Skin epidermis (tissue), 12 donors: Measurements from ENCODE around the gene PAM16.
"Not testable (repeated sequence)": the region's sequence is repeated elsewhere in the genome, so short reads cannot be mapped to it uniquely, and the experiment has no call there.

Experiments used
- H3K27ac ChIP-seq, 21 experiments: fragments of 200-600 bp; sonication (generic) in 11 of 21; one replicate each; pipeline ENCODE4 v1.5.0; 2020; ENCODE audit warnings: mild to moderate bottlenecking in 3 of 21, inconsistent platforms in 2 of 21, moderate library complexity in 2 of 21
- H3K4me3 ChIP-seq, 7 experiments: fragments of 200-600 bp; sonication (generic) in 2 of 7; one replicate each; pipeline ENCODE4 v1.5.0; 2020; ENCODE audit warnings: inconsistent platforms in 2 of 7, mild to moderate bottlenecking in 2 of 7, moderate library complexity in 1 of 7

PAM16 gene

GRCh38 chr16:4350787-4351659 lies at the start of gene PAM16:
Gene PAM16 (minus strand): TSS chr16:4351321. CDS start chr16:4351234, 87 bp downstream.
- H3K4me3 ChIP-seq: peak within 1 kb of the TSS; percentile 56 to 98 (median 89)
- peak within 1 kb of the TSS; percentile 54 to 96 (median 84) for H3K27ac ChIP-seq

DNA sequence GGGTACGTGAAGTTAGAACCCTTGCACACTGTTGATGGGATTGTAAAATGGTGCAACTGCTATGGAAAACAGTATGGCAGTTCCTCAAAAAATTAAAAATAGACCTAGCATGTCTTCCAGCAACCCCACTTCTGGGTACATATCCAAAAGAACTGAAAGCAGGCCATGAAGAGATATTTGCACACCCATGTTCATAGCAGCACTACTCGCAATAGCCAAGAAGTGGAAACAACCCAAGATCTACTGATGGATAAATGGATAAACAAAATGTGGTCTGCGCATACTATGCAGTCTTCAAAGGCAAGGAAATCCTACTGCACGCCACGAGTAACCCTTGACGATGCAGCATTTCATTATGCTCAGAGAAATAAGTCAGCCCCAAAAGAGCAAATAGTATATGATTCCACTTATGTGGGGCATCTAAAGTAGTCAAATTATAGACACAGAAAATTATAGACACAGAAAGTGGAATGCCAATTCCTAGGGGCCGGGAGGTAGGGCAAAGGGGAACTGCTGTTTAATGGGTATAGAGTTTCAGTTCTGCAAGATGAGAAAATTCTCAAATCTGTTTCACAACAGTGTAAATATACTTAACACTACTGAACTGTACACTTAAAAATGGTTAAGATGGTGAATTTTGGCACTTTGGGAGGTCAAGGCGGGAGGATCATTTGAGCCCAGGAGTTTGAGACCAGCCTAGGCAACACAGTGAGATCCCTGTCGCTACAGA lies 48.0 kb upstream of the PAM16 start:
- H3K4me3 ChIP-seq: no peak overlapping the region
- H3K27ac ChIP-seq: no peak overlapping the region

- no peak overlapping the region for H3K27ac ChIP-seq
- no peak overlapping the region for H3K4me3 ChIP-seq
Observed at GRCh38 chr16:4395055-4395726, 44.1 kb upstream of the PAM16 start.

DNA sequence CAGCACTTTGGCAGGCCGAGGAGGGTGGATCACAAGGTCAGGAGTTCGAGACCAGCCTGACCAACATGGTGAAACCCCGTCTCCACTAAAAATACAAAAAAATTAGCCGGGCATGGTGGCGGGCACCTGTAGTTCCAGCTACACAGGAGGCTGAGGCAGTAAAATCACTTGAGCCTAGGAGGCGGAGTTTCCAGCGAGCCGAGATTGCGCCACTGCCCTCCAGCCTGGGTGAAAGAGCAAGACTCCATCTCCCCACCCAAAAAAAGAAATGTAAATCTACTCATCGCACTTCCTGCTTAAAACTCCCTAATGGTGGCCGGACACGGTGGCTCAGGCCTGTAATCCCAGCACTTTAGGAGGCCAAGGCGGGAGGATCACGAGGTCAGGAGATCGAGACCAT lies 42.7 kb upstream of the PAM16 start:
- H3K27ac ChIP-seq: peak overlapping the region in 5 of 21 experiments; percentile 9 to 81 (median 69)
- H3K4me3 ChIP-seq: not testable (repeated sequence)

GRCh38 chr16:4393240-4393600 lies 42.1 kb upstream of the PAM16 start:
- H3K27ac ChIP-seq: peak overlapping the region in 16 of 21 experiments; percentile 9 to 81 (median 62)
- H3K4me3 ChIP-seq: no peak overlapping the region

DNA sequence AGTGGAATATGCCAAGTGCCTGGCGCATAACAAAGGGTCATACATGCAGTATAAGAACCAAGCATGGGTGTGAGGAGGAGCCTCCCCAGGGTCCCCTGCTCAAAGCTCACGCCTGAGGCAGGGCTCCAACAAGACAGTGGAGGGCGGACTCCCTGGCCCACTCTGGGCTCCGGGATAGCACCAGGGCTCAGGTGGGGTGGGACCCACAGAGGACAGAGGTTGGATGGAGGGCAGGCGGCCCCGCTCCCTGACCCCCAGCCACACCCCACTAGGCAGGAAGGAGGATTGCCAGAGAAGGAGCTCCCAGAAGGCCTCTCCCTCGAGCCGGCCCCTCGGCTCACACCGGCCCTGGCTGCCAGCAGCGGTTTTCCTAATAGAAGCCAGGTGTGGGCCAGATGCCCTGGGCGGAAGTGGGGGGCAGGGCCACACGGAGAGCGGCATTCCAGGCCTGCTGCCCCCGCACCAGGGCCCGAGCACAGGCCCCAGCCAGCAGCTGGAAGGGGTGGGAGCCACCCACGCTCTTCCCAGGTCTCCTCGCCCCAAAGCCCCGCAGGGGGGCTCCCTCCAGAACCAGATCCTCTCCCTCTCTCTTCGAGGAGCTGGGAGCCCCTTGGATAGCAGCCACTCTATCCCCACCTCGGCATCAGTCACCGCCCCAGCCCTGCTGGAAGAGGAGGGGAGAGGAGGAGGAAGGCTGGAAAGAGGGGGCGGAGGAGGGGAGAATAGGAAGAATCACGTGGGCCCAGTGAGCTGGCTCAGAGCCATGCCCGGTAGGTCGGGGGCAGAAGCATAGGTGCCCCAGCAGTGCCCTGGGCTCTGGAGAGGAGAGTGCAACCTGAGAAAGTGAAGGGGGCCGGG lies 41.5 kb upstream of the PAM16 start:
- peak overlapping the region in 18 of 21 experiments; percentile 9 to 81 (median 58) for H3K27ac ChIP-seq

GRCh38 chr16:4391631-4392381 lies 40.7 kb upstream of the PAM16 start:
- Histone ChIP-seq H3K4me3 (no peak overlapping the region), H3K27ac (peak overlapping the region in 16 of 21 experiments; percentile 9 to 81 (median 56))

More for the DNA sequence above, 41.5 kb upstream of the PAM16 start:
- no peak overlapping the region for H3K4me3 ChIP-seq

- Histone ChIP-seq H3K27ac (peak overlapping the region in 1 of 21 experiments; percentile 76), H3K4me3 (no peak overlapping the region)
Observed at GRCh38 chr16:4390266-4391260, 39.4 kb upstream of the PAM16 start.

- Histone ChIP-seq H3K27ac (peak overlapping the region in 11 of 21 experiments; percentile 5 to 79 (median 52)), H3K4me3 (no peak overlapping the region)
Observed at GRCh38 chr16:4389051-4389955, 38.2 kb upstream of the PAM16 start.

DNA sequence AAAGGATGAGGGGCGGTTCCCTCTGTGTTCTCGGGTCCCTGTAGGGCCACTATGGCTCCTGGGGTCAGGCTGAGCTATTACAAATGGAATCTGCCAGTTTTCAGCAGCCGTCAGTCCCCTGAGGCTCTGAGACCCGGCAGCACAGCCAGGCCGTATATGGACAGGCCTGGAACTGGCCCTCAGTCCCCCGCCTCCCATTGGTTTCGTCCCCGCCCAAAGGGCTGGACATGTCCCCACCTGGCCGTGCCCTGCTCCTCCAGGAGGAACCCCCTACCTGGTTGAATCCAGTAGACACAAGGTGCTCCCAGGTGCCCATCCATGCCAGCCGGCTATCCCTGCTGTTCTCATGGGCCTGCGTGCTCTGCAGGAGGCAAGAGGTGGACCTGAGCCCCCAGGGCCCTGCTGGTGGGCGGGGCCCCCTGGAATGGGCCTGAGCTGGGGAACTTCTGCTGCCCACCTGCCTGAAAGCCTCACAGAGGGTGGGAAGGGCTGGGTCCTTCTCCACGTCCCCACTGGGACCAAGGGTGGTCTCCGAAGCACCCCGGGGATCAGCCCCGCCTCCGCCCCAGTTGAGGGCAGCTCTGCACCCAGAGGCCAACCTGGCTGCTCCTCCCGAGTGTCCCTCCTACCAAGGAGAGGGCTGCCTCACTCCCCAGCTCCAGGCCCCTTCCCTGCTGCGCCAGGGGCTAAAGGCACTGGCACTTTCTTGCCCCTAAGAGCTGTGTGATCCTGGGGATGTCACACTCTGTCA lies 37.3 kb upstream of the PAM16 start:
- H3K27ac ChIP-seq: peak overlapping the region in 11 of 21 experiments; percentile 5 to 79 (median 52)
- H3K4me3 ChIP-seq: no peak overlapping the region

GRCh38 chr16:4387781-4388180 lies 36.7 kb upstream of the PAM16 start:
- Histone ChIP-seq H3K4me3 (no peak overlapping the region), H3K27ac (peak overlapping the region in 5 of 21 experiments; percentile 10 to 76 (median 59))

- Histone ChIP-seq H3K4me3 (no peak overlapping the region), H3K27ac (peak overlapping the region in 13 of 21 experiments; percentile 11 to 65 (median 50))
Observed at GRCh38 chr16:4386951-4387565, 35.9 kb upstream of the PAM16 start.

- peak overlapping the region in 14 of 21 experiments; percentile 14 to 65 (median 44) for H3K27ac ChIP-seq
Observed at GRCh38 chr16:4386451-4386805, 35.3 kb upstream of the PAM16 start.

GRCh38 chr16:4385789-4386450 lies 34.8 kb upstream of the PAM16 start:
- no peak overlapping the region for H3K4me3 ChIP-seq
- peak overlapping the region in 14 of 21 experiments; percentile 0 to 65 (median 44) for H3K27ac ChIP-seq

More at GRCh38 chr16:4386451-4386805, 35.3 kb upstream of the PAM16 start:
- H3K4me3 ChIP-seq: no peak overlapping the region
